HG03064 (cell line): ENCODE measurements around the gene TRIM17.
A peak's percentile ranks its signal among the peaks of the same experiment; 100 is the strongest.
"Not testable (repeated sequence)": the region's sequence is repeated elsewhere in the genome, so short reads cannot be mapped to it uniquely, and the experiment has no call there.

ENCODE experiments used
- ATAC-seq: cut with Tn5 transposase; IDR thresholded peaks from one replicate; pipeline ENCODE4 v1.9.1; 2021; ENCODE audit warnings: low read depth; ENCODE audit not compliant: unreplicated experiment

Gene TRIM17

GRCh38 chr1:228450200-228450599 lies 33.5 kb upstream of the TRIM17 start:
- ATAC-seq, result no peak

DNA sequence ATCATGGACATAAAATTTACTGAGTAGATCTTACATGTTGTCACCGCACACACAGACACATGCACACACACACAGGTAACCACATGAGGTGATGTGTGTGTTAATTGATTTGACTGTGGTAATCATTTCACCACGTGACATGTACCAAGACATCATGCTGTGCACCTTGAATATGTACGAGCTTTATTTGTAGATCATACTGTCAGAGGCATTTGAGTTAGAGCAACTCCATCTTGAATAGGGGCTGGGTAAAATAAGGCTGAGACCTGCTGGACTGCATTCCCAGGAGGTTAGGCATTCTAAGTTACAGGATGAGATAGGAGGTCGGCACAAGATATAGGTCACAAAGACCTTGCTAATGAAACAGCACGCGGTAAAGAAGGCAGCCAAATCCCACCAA lies 31.7 kb upstream of the TRIM17 start:
- ATAC-seq, result no peak

GRCh38 chr1:228446852-228447251 lies 30.2 kb upstream of the TRIM17 start:
- no peak for ATAC-seq

- ATAC-seq, result peak; percentile 72
Measured at GRCh38 chr1:228445843-228446650, 29.4 kb upstream of the TRIM17 start.

DNA sequence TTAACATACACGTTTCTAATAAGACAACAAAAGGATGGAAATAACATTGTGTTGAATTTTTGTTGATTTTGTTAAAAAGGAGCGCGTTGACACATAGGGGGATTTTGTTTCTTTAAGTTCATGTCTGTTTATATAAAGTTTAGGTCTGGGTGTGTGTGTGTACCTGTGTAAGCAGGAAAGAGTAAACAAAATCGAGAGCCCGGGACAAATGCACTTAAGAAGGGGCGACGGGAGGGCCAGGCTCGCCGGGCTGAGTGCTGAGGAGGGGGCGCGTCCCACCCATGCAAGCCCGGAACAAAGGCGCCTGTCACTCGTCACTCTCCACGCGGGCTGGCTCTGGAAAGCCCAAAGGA lies 28.8 kb upstream of the TRIM17 start:
- ATAC-seq, result peak; percentile 20

DNA sequence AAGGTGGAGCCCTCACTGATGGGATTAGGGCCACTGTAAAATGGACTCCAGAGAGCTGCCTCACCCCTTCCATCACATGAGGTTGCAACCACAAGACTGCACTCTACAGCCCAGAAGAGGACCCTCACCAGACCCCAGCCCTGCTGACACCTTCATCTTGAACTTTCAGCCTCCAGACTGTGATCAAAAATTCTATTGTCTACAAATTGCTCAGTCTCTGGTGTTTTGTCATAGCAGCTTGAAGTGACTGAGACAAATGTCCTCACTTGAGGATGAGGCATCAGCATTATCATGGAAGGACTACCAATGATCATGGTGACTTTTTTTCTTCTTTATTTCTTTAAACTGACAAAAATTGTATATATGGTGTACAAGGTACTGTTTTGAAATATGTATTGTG lies 26.7 kb upstream of the TRIM17 start:
- ATAC-seq, result no peak

- ATAC-seq, result no peak
Measured at GRCh38 chr1:228440761-228441500, 24.3 kb upstream of the TRIM17 start.

DNA sequence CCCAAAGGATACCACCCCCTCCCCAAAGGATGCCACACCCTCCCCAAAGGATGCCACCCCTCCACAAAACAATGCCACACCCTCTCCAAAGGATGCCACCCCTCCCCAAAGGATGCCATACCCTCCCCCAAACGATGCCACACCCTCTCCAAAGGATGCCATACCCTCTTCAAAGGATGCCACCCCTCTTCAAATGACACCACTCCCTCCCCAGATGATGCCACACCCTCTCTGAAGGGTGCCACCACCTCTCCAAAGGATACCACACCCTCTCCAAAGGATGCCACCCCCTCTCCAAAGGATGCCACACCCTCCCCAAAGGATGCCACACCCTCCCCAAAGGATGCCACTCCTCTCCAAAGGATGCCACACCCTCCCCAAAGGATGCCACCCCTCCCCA lies 21.6 kb upstream of the TRIM17 start:
- ATAC-seq, result no peak

DNA sequence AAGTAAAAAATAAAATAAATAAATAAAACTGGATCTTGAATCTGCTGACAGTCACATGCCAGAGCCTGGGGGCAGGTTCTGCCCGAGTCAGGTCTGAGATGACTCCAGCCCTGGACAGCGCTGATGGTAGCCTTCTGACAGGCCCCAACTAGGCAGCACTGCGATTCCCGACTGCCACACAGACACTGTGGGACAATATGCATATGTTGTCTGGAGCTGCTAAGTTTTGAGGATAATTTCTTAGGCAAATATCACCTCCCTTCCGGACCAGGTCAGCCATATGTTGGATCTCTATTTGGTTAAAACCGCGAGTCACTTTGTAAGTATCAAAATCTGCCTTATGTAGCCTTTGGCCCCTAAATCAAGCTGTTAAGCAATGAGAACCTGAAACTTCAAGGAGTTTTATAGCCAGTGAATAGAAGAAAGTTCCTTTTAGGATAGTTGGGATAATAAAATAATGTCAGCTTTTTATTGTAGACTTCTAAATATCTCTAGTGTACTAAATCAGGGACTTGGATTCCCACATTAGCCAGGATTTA lies 20.8 kb upstream of the TRIM17 start:
- ATAC-seq, result no peak

DNA sequence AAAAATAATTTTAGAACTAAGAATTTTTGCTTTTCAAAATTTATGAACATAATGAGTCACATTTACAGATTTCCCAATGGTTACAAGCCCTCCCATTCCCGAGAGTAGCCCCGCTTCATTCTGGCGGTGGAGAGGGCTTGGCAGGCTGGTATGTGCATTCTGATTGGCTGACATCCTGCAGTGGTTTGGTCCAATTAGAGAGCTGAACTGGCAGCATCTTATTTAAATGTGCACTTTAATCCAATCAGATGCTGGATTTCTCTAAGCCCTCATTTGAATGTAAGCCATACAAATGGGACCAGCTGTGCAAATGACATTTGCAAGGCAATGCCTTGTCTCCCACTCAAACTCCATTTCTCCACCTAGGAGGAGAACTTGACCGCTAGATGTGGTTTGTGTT lies 18.0 kb upstream of the TRIM17 start:
- ATAC-seq, result no peak

DNA sequence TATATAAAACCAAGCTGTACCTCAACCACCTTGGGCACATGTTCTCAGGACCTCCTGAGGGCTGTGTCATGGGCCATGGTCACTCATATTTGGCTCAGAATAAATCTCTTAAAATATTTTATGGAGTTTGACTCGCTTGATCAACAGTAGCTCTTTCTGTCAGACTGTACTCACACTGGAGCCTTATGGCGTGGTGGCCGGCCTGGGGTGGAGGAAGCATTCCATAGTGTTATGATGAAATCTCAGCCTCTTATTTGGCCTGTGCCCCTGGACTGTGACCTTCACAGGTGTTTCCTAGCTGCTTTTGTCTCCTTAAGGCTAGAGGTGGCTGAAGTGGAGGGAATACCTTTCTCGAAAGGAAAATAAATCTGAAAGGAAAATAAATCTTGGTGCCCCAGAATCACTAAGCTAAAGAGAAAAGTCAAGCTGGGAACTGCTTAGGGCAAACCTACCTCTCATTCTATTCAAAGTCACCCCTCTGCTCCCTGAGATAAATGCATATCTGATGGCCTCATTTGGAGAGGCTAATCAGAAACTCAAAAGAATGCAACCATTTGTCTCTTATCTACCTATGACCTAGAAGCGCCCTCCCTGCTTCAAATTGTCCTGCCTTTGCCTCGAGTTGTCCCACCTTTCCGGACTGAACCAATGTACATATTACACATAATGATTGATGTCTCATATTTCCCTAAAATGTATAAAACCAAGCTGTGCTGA lies 16.8 kb upstream of the TRIM17 start:
- ATAC-seq, result not testable (repeated sequence)

GRCh38 chr1:228430243-228430642 lies 13.6 kb upstream of the TRIM17 start:
- no peak for ATAC-seq

GRCh38 chr1:228429698-228430097 lies 13.0 kb upstream of the TRIM17 start:
- no peak for ATAC-seq

DNA sequence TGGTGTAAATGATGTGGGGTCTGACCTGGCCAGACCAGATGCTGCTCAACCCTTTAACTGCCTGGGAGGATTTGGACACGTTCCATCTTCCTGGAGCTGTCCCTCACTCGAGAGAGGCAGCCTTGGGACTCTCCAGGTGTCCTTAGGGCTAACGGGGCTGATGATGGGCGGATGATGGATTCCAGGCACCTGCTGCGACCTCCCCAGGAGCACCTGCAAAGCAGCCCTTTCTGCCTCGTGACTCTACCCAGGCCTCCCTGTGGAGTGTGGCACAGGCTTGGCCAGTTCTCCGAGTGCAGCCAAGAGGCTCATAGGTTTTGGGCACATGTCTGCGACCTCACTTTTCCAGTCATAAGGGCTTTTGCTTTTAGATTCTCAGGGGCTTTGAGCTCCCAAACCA lies 12.3 kb upstream of the TRIM17 start:
- no peak for ATAC-seq

DNA sequence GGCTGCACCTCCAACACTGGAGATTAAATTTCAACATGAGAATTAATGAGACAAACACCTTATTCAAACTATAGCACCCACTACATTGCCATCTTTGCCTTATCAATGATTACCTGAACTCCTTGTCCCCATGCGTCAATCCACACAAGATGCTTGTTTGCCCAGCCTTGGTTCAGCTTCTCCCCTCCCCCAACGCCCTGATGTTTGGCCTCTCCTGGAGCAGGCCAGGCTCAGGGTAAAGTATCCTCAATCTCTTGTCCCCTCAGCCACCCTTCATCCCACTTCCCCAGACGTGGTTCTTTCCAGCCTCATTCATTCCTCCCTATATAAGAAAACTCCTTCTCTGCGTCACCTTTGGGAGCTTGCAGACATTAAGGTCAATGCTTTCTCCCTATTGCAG lies 11.8 kb upstream of the TRIM17 start:
- ATAC-seq, result no peak

DNA sequence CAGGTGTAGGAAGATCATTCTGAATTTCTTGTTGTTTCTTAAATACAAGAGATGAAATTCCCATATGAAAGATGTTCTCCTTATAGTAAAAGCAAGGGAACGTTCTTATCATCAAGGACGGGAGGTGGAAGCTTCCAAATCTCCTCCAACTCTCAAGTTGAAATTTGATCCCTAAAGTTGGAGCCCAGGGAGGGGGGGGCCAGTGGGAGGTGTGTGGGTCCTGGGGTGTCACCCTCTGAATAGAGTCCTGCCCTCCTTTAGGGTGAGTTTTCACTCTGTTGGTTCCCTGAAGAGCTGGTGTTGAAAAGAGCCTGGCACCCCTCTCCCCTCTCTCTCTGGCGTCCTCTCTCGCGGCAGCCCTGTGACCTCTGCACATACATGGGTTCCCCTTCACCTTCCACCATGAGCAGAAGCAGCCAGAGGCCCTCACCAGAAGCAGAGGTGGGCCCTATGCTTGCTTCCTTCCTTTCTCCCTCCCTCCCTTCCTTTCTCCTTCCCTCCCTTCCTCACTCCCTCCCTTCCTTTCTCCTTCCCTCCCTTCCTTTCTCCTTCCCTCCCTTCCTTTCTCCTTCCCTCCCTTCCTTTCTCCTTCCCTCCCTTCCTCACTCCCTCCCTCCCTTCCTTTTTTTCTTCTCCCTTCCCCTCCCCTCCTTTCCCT lies 10.0 kb upstream of the TRIM17 start:
- no peak for ATAC-seq

DNA sequence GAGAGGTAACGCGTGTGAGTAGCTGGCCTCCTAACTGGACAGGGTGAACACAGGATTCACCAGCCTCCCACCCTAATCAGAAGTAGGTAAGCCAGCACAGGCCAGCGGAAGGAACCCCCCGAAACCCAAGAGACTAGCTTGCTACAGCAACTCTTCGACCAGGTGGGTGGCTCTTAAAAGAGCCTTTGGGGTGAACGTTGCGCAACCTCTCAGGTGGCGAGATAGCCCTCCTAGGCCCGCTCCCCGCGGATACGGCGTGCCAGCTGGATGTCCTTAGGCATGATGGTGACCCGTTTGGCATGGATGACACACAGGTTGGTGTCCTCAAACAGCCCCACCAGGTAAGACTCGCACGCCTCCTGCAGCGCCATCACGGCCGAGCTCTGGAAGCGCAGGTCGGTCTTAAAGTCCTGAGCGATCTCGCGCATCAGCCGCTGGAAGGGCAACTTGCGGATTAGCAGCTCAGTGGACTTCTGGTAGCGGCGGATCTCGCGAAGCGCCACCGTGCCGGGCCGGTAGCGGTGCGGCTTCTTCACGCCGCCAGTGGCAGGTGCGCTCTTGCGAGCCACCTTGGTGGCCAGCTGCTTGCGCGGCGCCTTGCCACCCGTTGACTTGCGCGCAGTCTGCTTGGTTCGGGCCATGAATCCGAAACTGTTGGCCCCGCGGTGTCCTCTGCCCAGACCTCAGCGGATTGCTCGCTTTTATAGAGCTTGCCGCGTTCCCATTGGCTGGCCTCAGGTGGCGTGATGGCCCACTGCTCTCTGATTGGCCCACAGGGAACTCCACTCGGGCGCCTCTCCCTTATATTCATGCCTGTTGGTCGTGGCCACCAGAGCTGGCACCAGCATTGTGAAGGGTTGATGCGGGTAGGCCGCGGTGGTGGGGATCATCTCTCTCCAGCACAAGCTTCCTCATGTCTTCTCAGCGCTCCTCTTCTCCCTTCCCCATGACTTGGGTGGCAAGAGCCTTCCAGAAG lies 8.3 kb upstream of the TRIM17 start:
- no peak for ATAC-seq

GRCh38 chr1:228423404-228424053 lies 6.9 kb upstream of the TRIM17 start:
- ATAC-seq, result no peak
